GM12865 (cell line): ENCODE data around the gene TTL.

Source experiments
- DNase-seq: peaks from one replicate; pipeline ENCODE4 v3.0.0; 2010; ENCODE audit warnings: low read depth
- H3K4me3 ChIP-seq: 2 replicates; pipeline ENCODE4 v1.5.1; 2011; ENCODE audit warnings: mild to moderate bottlenecking, low read depth, low read length, control low read depth
- CTCF ChIP-seq: IDR thresholded peaks from 2 replicates; pipeline ENCODE4 v1.5.1; 2011; ENCODE audit warnings: low read length, control low read depth, low read depth, inconsistent platforms; ENCODE audit not compliant: insufficient read depth; ENCODE audit errors: missing control alignments

Gene TTL

GRCh38 chr2:112472547-112473263 lies 9.3 kb upstream of the TTL start:
- TF ChIP-seq CTCF = no peak
- peak; percentile 5 for DNase-seq
- no peak overlapping the region for H3K4me3 ChIP-seq

GRCh38 chr2:112474844-112475486 lies 7.0 kb upstream of the TTL start:
- no peak for TF ChIP-seq CTCF
- no peak overlapping the region for H3K4me3 ChIP-seq
- no peak for DNase-seq

GRCh38 chr2:112476434-112476833 lies 5.5 kb upstream of the TTL start:
- TF ChIP-seq CTCF = no peak
- H3K4me3 ChIP-seq = no peak overlapping the region
- no peak for DNase-seq

GRCh38 chr2:112480530-112481049 lies 1.4 kb upstream of the TTL start:
- no peak for TF ChIP-seq CTCF
- peak; percentile 34 for DNase-seq
- peak overlapping the region; percentile 83 for H3K4me3 ChIP-seq

GRCh38 chr2:112481050-112481527 lies 867 bp upstream of the TTL start:
- TF ChIP-seq CTCF = peak; percentile 88
- DNase-seq = peak; percentile 88
- H3K4me3 ChIP-seq = peak overlapping the region; percentile 83

- DNase-seq = peak; percentile 42
- H3K4me3 ChIP-seq = peak overlapping the region; percentile 97
- TF ChIP-seq CTCF = no peak
Observed at GRCh38 chr2:112482309-112483041, 519 bp downstream of the TTL start.
